Coronary artery (tissue), 2 donors: Measurements from ENCODE around the gene FLT3LG.
A peak's percentile ranks its signal among the peaks of the same experiment; 100 is the strongest.

Experiments
- DNase-seq: peaks from one replicate; pipeline ENCODE4 v3.0.0-alpha.2; 2017; ENCODE audit warnings: low spot score
- H3K27ac ChIP-seq, 2 donors: fragments of 200-600 bp; sonication (generic); one replicate each; pipeline ENCODE4 v1.5.1; 2016 to 2019
- H3K4me3 ChIP-seq: fragments of 200-600 bp; sonication (generic); 2 replicates; pipeline ENCODE4 v1.5.1; 2016; ENCODE audit warnings: mild to moderate bottlenecking, moderate library complexity
- TF ChIP-seq, protein P1 (sequence below): fragments of 200-600 bp; sonication (generic); IDR thresholded peaks from one replicate; pipeline ENCODE4 v1.5.1; 2019; ENCODE audit warnings: antibody characterized with exemption

Gene FLT3LG, protein sequence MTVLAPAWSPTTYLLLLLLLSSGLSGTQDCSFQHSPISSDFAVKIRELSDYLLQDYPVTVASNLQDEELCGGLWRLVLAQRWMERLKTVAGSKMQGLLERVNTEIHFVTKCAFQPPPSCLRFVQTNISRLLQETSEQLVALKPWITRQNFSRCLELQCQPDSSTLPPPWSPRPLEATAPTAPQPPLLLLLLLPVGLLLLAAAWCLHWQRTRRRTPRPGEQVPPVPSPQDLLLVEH

DNA sequence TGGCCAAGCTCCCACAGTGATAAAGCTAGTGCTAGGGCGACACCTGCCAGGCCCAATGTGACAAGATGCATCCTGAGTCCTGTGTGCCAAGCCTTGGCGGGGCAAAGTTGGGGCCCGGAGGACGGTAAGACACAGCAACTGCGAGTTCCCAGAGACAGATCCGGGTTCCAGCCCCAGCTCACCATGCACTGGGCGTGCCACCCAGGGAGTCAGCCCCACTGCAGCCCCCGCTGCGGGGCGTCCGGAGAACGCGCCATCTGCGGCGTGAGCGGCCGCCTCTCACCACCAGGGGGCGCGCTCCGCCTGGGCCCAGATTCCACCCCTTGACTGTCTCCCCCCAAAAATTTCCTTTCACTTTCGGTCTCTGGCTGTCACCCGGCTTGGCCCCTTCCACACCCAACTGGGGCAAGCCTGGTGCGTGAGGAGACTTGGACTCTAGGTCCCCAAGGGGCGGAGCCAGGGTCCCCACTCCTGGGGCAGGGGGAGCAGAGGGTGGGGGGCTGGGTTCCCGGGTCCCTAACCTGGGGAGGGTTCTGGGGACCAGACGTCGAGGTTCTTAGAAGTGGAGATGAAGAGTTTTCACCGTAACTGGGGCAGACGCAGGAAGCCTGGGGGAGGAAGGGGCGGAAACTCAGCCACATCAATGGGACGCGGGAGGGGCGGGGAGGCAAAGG, at the start of gene FLT3LG:
Gene FLT3LG (plus strand): TSS at position 348 of the 674 bp plus-strand sequence. CDS start 425 bp downstream, outside the sequence.
- Histone ChIP-seq H3K27ac (peak within 1 kb of the TSS; percentile 54 to 88), H3K4me3 (peak within 1 kb of the TSS; percentile 85)
- TF ChIP-seq, protein P1, sequence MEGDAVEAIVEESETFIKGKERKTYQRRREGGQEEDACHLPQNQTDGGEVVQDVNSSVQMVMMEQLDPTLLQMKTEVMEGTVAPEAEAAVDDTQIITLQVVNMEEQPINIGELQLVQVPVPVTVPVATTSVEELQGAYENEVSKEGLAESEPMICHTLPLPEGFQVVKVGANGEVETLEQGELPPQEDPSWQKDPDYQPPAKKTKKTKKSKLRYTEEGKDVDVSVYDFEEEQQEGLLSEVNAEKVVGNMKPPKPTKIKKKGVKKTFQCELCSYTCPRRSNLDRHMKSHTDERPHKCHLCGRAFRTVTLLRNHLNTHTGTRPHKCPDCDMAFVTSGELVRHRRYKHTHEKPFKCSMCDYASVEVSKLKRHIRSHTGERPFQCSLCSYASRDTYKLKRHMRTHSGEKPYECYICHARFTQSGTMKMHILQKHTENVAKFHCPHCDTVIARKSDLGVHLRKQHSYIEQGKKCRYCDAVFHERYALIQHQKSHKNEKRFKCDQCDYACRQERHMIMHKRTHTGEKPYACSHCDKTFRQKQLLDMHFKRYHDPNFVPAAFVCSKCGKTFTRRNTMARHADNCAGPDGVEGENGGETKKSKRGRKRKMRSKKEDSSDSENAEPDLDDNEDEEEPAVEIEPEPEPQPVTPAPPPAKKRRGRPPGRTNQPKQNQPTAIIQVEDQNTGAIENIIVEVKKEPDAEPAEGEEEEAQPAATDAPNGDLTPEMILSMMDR, result peak; percentile 99
- peak; percentile 91 for DNase-seq

DNA sequence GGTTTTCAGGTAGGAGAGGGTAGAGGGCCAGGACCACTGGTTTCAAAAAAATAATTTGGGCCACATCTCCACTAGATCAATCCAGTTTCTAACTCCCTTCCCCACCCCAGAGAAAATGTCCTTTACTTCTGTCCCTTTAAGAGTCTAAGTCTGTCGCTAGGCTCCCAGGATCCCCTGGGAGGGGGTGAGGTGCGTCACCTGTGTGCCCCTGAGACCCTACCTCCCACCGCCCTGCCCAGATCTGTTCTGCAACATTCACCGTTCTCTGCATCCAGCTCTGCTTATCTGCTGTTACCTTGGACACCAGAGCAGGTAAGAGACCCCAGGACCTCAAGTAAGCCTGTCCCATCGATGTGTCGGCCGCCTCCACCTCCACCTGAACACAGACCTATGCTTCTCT, 48.8 kb upstream of the FLT3LG start, which contains the start of gene GFY:
Gene GFY (plus strand): TSS at position 211 of the 400 bp plus-strand sequence. CDS start 1,043 bp downstream, outside the sequence.
- no peak within 1 kb of the TSS for H3K4me3 ChIP-seq
- TF ChIP-seq, protein P1, result no peak
- H3K27ac ChIP-seq, result no peak within 1 kb of the TSS
- DNase-seq, result no peak

DNA sequence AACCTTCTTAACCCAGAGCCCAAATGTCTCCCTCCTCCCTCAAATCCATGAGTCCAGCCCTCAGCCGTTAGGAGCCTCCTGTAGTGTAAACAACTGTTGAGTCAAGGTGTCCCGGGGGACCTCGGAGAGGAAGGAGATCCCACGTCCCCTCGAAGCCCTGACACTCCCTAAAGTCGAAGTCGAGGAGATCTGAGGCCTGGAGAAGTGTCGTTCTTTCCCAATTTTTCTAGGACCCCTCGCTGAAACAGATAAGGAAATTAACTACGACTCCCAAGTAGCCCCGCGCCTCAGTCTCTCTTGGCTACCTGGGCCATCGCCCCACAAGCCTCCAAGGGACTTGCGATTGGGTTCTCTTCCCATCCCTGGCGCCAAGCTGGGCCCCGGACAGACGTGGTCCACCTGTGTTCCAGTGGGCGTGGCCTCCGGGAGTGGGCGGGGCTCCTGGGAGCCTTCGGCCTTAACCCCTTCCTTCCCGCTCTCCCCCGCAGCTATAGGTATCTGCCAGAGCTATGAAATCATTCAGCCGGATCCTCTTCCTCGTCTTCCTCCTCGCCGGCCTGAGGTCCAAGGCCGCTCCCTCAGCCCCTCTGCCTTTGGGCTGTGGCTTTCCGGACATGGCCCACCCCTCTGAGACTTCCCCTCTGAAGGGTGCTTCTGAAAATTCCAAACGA, 48.0 kb upstream of the FLT3LG start:
- Histone ChIP-seq H3K4me3 (no peak overlapping the region), H3K27ac (no peak overlapping the region)
- TF ChIP-seq, protein P1, result no peak
- no peak for DNase-seq

DNA sequence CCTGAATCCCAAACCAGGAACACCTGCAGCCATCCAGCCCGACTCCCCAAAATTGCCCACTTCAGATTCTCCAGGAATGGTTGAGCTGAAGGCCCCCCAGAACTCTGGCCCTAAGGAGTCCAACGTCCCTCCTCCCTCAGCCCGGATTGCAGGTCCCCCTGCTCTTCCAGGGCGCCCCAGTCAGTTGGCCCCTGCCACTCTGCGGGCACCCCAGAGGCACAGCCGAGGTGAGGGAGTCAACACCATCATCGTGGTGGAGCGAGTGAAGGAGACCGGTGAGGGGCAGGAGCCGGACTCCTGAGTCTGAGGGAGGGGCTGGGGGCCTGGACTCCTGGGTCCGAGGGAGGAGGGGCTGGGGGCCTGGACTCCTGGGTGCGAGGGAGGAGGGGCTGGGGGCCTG, 46.7 kb upstream of the FLT3LG start:
- TF ChIP-seq, protein P1, result no peak
- Histone ChIP-seq H3K4me3 (no peak overlapping the region), H3K27ac (no peak overlapping the region)
- no peak for DNase-seq

DNA sequence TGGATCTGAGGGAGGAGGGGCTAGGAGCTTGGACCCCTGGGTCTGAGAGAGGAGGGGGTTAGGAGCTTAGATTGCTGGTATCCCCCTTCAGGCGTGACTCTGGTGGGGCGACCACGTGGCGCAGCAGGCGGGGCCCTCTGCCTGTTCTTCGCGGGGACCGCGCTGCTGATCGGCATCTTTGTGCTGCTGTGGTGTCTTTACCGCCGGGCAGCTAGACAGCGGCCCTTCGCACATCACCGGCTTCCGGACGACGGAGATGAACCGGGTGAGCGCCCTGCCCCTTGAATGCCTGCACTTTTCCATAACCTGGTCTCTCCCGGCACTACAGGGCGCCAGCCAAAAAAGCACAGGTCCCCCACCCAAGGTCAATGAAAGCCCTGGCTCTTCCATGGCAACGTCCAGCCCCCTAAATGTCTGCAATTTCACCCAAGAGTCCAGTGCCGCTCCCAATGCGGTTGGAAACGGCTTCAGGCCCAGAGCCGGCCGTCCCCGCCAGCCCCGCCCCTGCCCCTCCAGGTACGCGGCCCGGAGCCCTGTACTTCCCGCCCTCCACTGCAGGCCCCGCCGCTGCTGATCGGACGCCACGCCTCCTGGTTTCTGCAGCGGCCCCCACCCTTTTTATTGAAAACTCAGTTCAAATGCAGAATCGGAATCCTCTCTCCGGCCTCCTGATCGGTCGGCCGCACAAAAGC, 46.0 kb upstream of the FLT3LG start:
- TF ChIP-seq, protein P1, result no peak
- no peak for DNase-seq
- Histone ChIP-seq H3K27ac (no peak overlapping the region), H3K4me3 (peak overlapping the region; percentile 39)

DNA sequence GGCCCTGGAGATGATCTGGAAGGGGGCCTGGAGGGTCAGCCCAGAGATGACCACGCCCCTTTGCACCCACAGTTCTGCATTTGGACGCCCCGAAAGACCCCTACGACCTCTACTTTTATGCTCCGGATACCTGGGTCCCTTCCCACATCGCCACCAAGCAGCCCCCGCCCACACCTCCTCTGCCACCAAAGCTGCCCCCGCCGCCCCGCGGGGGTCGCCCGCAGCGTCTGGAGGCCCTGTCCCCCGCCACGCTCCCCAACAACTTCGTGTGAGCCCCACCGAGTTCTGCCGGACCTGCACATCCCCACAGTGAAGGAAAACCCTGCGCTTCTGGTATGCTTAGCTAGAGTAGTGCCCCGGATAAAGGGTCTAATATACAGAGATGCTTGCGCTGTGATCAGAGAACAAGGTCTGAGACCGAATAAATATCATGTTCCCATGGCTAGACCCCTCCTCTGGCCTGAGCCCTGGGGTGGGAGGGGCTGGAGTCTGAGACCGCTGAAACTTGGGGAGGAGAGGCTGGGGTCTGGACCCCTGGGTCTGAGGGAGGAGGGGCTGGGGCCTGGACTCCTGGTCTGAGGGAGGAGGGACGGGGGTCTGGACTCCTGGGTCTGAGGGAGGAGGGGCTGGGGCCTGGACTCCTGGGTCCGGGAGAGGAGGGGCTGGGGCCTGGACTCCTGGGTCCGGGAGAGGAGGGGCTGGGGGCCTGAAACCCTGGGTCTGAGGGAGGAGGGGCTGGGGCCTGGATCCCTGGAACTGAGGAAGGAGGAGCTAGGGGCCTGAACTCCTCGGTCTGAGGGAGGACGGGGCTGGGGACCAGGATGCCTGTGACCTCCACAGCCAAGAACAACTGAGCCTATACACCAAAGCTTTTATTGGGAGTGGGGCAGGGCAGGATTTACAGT, 45.2 kb upstream of the FLT3LG start:
- Histone ChIP-seq H3K27ac (no peak overlapping the region), H3K4me3 (peak overlapping the region; percentile 39)
- DNase-seq, result no peak
- TF ChIP-seq, protein P1, result no peak
